Dendritic cell treated with granulocyte-macrophage colony-stimulating factor and Interleukin-4, amounts not matched to agents 40 ng/mL and 50 ng/mL, for 4 days (primary cell): ENCODE measurements around the gene MAGEE2.
"Not testable (repeated sequence)": the region's sequence is repeated elsewhere in the genome, so short reads cannot be mapped to it uniquely, and the experiment has no call there.

Source experiments
- H3K27ac Mint-ChIP-seq: one replicate; pipeline ENCODE4 v1.8.0; 2022; ENCODE audit warnings: mild to moderate bottlenecking, mixed read lengths
- H3K27me3 Mint-ChIP-seq: one replicate; pipeline ENCODE4 v1.8.0; 2022; ENCODE audit warnings: mild to moderate bottlenecking, mixed read lengths
- H3K36me3 Mint-ChIP-seq: one replicate; pipeline ENCODE4 v1.8.0; 2022; ENCODE audit warnings: low read depth, mixed read lengths
- H3K4me1 Mint-ChIP-seq: one replicate; pipeline ENCODE4 v1.8.0; 2022; ENCODE audit warnings: low read depth, mixed read lengths
- H3K4me3 Mint-ChIP-seq: one replicate; pipeline ENCODE4 v1.8.0; 2022; ENCODE audit warnings: mild to moderate bottlenecking, moderate library complexity, mixed read lengths
- H3K9me3 Mint-ChIP-seq: one replicate; pipeline ENCODE4 v1.8.0; 2022; ENCODE audit warnings: mixed read lengths
- intact Hi-C: fragments of 100-400 bp; cut with micrococcal nuclease; formaldehyde crosslinking; loops from one replicate; pipeline ENCODE4 v1.15.0; 2022

The MAGEE2 gene, protein sequence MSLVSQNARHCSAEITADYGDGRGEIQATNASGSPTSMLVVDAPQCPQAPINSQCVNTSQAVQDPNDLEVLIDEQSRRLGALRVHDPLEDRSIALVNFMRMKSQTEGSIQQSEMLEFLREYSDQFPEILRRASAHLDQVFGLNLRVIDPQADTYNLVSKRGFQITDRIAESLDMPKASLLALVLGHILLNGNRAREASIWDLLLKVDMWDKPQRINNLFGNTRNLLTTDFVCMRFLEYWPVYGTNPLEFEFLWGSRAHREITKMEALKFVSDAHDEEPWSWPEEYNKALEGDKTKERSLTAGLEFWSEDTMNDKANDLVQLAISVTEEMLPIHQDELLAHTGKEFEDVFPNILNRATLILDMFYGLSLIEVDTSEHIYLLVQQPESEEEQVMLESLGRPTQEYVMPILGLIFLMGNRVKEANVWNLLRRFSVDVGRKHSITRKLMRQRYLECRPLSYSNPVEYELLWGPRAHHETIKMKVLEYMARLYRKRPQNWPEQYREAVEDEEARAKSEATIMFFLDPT

DNA sequence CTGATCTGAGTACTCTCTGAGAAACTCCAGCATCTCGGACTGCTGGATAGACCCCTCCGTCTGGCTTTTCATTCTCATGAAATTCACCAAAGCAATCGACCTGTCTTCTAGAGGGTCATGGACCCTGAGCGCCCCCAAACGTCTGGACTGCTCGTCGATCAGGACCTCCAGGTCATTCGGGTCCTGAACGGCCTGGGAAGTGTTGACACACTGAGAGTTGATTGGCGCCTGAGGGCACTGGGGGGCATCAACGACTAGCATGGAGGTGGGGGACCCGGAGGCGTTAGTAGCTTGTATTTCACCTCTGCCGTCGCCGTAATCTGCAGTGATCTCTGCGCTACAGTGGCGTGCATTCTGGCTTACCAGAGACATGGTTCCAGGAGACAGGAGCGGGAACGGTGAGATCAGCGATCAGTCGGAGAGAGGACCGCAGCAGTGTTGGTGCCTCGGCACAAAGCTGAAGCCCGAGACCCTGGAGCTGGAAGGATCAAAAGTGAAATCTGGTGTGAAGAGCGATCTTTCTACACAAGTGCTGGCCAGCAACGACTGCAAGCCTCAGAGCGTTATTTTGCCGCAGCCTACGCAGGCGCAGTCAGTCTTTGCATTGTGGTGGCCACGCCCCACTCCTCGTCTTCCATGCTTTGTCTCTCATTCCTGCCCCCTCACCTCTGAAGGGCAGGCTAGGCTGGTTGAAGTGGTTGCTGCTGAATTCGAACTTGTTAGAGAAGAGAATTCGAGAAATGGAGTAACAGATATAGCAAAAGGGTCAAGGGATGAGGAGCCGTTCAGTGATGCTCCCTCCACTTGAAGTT is at the start of gene MAGEE2:
Gene MAGEE2, minus strand, starts transcription at position 575 of the 812 bp plus-strand sequence. Its CDS starts 203 bp downstream, at position 372.
- peak within 1 kb of the TSS; percentile 52 for H3K4me3 Mint-ChIP-seq
- H3K9me3 Mint-ChIP-seq: no peaks in the 10 kb centered on the region
- H3K4me1 Mint-ChIP-seq: peaks cover 6% of the 10 kb centered on the region
- peaks cover 7% of the 10 kb centered on the region for H3K27me3 Mint-ChIP-seq
- H3K36me3 Mint-ChIP-seq: no peaks in the 10 kb centered on the region
- no peak within 1 kb of the TSS for H3K27ac Mint-ChIP-seq
- intact Hi-C loops: no loop called here

DNA sequence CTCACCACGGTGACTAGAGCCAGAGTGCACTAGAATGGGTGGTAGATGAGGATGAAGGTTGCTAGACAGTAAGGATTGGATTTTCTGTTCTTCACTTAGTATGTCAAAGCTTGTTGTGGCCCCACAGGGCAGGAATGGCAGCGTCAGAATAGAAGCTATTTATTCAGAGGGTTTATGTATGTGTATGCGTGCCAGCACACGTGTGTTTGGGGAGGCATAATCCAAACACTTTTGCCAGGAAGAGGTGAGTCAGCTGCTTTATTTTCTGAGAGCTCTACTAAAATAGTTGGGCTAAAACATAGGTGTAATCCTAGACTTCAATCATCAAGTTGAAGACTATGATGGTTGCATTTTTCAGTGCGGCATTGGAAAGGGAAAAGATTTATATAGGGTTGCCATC is 1.2 kb upstream of the MAGEE2 start:
- H3K27ac Mint-ChIP-seq: no peak overlapping the region

DNA sequence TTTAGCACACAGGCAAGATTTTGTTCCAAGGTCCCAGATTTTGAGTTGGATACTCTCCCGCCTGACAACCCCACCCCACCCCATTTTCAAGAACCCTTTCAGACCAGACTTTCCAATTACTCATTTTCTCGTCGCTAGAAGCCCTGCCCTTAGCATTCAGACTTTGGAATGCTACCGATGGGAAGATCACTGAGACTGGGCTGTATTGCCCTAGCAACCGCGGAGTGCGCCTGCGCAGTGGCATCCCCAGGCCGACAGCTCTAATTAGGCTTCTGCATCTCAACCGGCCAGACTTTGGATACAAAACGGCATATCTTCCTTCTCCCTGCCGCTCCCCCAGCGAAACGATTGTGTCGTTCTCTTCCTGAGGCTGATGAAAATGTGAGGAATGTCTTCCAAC is 3.4 kb downstream of the MAGEE2 start:
- H3K9me3 Mint-ChIP-seq: no peaks in the 10 kb centered on the region
- peaks cover 6% of the 10 kb centered on the region for H3K4me1 Mint-ChIP-seq
- peaks cover 7% of the 10 kb centered on the region for H3K27me3 Mint-ChIP-seq
- H3K27ac Mint-ChIP-seq: no peak overlapping the region
- H3K4me3 Mint-ChIP-seq: no peak overlapping the region
- intact Hi-C loops: no loop called here
- no peaks in the 10 kb centered on the region for H3K36me3 Mint-ChIP-seq

More for the DNA sequence above, 1.2 kb upstream of the MAGEE2 start:
- H3K9me3 Mint-ChIP-seq: peaks cover 7% of the 10 kb centered on the region
- H3K4me3 Mint-ChIP-seq: no peak overlapping the region
- H3K4me1 Mint-ChIP-seq: peaks cover 6% of the 10 kb centered on the region
- peaks cover 7% of the 10 kb centered on the region for H3K27me3 Mint-ChIP-seq
- intact Hi-C loops: no loop called here
- no peaks in the 10 kb centered on the region for H3K36me3 Mint-ChIP-seq

DNA sequence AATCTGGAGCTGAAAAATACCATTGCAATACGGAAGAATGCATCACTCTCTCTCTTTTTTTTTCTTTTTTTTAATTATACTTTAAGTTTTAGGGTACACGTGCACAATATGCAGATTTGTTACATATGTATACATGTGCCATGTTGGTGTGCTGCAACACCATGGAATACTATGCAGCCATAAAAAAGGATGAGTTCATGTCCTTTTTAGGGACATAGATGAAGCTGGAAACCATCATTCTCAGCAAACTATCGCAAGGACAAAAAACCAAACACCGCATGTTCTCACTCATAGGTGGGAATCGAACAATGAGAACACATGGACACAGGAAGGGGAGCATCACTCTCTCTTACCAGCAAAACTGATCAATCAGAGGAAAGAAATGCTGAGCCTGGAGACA is 17.0 kb downstream of the MAGEE2 start:
- H3K36me3 Mint-ChIP-seq, H3K27me3 Mint-ChIP-seq, H3K27ac Mint-ChIP-seq, H3K4me1 Mint-ChIP-seq, intact Hi-C loops, H3K4me3 Mint-ChIP-seq: not testable (repeated sequence)
- H3K9me3 Mint-ChIP-seq: peaks cover 21% of the 10 kb centered on the region

DNA sequence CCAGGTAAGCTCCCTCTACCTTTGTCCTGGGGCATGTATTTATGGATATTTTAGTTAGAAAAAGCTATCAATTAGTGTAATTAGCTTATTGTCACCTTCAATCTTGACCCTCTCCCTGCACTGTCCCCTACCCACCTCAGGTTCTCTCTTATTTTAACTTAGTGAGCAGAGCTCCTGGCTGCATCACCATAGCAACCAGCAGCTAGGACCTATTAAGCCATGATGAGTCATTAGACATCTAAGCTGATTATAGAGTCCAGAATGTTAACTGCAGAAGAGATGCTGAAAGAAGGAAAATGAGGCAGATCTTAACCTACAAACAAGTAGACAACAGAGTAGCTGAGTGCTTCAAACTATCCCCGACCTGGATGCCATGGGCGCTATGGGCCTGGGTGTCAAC is 36.6 kb downstream of the MAGEE2 start:
- Mint-ChIP-seq H3K36me3 (no peaks in the 10 kb centered on the region), H3K4me1 (peaks cover 6% of the 10 kb centered on the region), H3K27ac (no peak overlapping the region), H3K27me3 (peaks cover 8% of the 10 kb centered on the region), H3K9me3 (peaks cover 11% of the 10 kb centered on the region), H3K4me3 (no peak overlapping the region)
- intact Hi-C loops: no loop called here

DNA sequence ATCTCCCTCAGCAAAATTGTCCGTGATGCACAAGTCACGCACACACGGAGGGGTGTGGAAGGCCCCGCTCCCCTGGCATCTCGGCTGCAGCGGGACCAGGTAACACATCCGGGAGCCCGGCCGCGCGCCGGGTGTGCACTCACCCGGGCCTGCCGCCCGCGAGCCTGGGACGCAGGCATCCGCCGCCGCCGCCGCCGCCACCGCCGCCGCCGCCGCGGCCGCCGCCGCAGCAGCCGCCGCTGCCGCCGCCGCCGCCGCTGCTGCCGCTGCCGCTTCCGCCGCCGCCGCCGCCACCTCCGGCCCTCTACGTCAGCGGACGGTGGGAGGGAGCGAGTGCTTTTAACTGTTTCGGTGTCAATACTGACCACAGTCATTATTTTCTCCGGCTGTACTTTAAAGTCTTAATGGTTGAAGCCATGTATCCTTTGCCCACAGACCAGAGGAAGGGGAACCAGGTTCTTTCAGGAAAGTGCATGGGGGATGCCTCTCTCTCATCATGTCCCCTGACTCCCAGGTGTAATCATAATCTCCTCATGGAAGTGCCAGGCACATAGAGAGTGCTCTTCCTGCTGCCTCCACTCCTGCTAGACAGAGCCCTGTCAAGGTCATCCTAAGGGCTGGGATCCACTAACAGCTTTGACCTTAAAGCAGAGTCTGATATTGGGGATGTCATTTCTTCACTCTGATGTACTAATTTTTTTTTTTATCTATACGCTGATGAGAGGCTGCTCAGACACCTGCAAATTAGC is 38.0 kb downstream of the MAGEE2 start:
- peaks cover 24% of the 10 kb centered on the region for H3K9me3 Mint-ChIP-seq
- no peak overlapping the region for H3K27ac Mint-ChIP-seq
- H3K36me3 Mint-ChIP-seq: no peaks in the 10 kb centered on the region
- H3K27me3 Mint-ChIP-seq: peaks cover 8% of the 10 kb centered on the region
- H3K4me3 Mint-ChIP-seq: peak overlapping the region; percentile 68
- intact Hi-C loops: no loop called here
- peaks cover 6% of the 10 kb centered on the region for H3K4me1 Mint-ChIP-seq
